ENCODE data around the gene TNFAIP3. TPM values are rescaled to one million over a fixed set of nuclear protein-coding genes. Genes with fewer than 3 reads are reported as not detected.

TNFAIP3 gene
- polyA plus RNA-seq, 1 experiment, result 6.3 TPM

GRCh38 chr6:137860394-137861005, 6.6 kb upstream of the TNFAIP3 start:
- CTCF ChIA-PET, result no interaction called here
- Histone ChIP-seq H3K4me3 (ENCODE audit: low read depth, low read length) (no peak overlapping the region), H3K27me3 (ENCODE audit: control insufficient read depth, insufficient read depth, low read length) (no peaks in the 10 kb centered on the region), H3K36me3 (ENCODE audit: control insufficient read depth, insufficient read depth, low read length) (no peaks in the 10 kb centered on the region)
- DNase-seq (ENCODE audit: low read depth), result no peak
- no peak for TF ChIP-seq CTCF (IDR thresholded peaks at IDR 0.05; ENCODE audit: insufficient read depth, low read depth, low read length)
- POLR2A ChIA-PET, result no interaction called here

GRCh38 chr6:137861550-137862337, 5.3 kb upstream of the TNFAIP3 start:
- no peak for DNase-seq (ENCODE audit: low read depth)
- CTCF ChIA-PET, result interaction anchor here (0.5 to 1.0 kb wide), 3 partner anchors 133 to 154 kb away, joined by 4 to 6 read pairs (median 5); no protein-coding TSS in a partner anchor
- no peak for TF ChIP-seq CTCF (IDR thresholded peaks at IDR 0.05; ENCODE audit: insufficient read depth, low read depth, low read length)
- Histone ChIP-seq H3K27me3 (ENCODE audit: control insufficient read depth, insufficient read depth, low read length) (no peaks in the 10 kb centered on the region), H3K4me3 (ENCODE audit: low read depth, low read length) (no peak overlapping the region), H3K36me3 (ENCODE audit: control insufficient read depth, insufficient read depth, low read length) (no peaks in the 10 kb centered on the region)
- POLR2A ChIA-PET, result interaction anchor here (0.6 kb wide), 1 partner anchor 12 kb away, joined by 4 read pairs; no protein-coding TSS in a partner anchor

GRCh38 chr6:137862419-137863090, 4.5 kb upstream of the TNFAIP3 start:
- Histone ChIP-seq H3K27me3 (ENCODE audit: control insufficient read depth, insufficient read depth, low read length) (no peaks in the 10 kb centered on the region), H3K36me3 (ENCODE audit: control insufficient read depth, insufficient read depth, low read length) (no peaks in the 10 kb centered on the region), H3K4me3 (ENCODE audit: low read depth, low read length) (no peak overlapping the region)
- DNase-seq (ENCODE audit: low read depth), result no peak
- CTCF ChIA-PET, result interaction anchor here (0.8 kb wide), 1 partner anchor 154 kb away, joined by 4 read pairs; no protein-coding TSS in a partner anchor
- POLR2A ChIA-PET, result no interaction called here
- no peak for TF ChIP-seq CTCF (IDR thresholded peaks at IDR 0.05; ENCODE audit: insufficient read depth, low read depth, low read length)

DNA sequence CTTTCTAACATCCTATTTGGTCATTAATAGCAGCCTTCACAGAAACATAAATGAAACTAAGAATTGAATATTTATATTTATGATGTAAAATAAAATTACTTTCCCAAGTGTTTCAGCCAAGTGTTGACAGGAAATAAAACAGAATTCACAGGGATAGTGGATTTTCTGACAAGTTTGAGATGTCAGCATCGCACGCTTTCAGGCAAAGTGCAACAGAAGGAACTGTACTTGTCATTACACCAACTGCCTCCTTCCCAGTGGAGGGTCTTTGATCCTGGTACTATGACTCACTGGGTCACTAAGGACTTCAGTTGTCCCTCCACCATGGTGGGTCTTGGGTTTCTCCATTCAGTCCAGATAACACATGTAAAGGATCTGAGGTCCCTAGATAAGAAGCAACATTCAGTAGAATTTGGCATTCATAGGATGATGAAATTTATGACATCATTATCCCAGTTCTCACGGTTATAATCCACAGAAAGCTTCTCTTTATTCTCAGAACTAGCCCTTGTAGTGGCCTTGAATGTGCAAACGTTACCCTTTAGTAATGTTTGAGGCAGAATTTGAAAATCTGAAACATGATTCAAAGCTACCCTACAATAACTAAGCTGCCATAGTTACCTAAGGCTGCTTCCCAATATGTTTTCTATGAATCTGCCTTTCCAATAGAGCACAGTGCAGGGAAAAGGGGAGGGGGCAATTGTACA, 3.8 kb upstream of the TNFAIP3 start:
- no peaks in the 10 kb centered on the region for H3K36me3 ChIP-seq (ENCODE audit: control insufficient read depth, insufficient read depth, low read length)
- ChIA-PET CTCF (interaction anchor here (1.1 to 1.6 kb wide), 2 partner anchors 63 to 155 kb away, joined by 3 to 4 read pairs; no protein-coding TSS in a partner anchor), POLR2A (no interaction called here)
- no peak for DNase-seq (ENCODE audit: low read depth)
- no peak overlapping the region for H3K4me3 ChIP-seq (ENCODE audit: low read depth, low read length)
- H3K27me3 ChIP-seq (ENCODE audit: control insufficient read depth, insufficient read depth, low read length), result no peaks in the 10 kb centered on the region
- TF ChIP-seq CTCF (IDR thresholded peaks at IDR 0.05; ENCODE audit: insufficient read depth, low read depth, low read length), result no peak
